SK-N-SH treated with all-trans-retinoic acid at 6 μM for 48 hours (cell line): ENCODE measurements around the gene AQP12A.

Source experiments
- ATAC-seq: fragments of 200-7000 bp; cut with Tn5 transposase; 3 replicates; pipeline ENCODE4 v1.9.1; 2020; ENCODE audit warnings: mild to moderate bottlenecking, moderate library complexity
- ARNTL ChIP-seq: fragments of 450-650 bp; formaldehyde crosslinking; IDR thresholded peaks from 2 replicates; pipeline ENCODE4 v1.5.0; 2020; ENCODE audit warnings: low read depth, mild to moderate bottlenecking, moderate library complexity, borderline replicate concordance
- BACH2 ChIP-seq: fragments of 250-450 bp; sonication (Bioruptor Pico); IDR thresholded peaks from 2 replicates; pipeline ENCODE4 v1.9.0; 2021; ENCODE audit warnings: mild to moderate bottlenecking, borderline replicate concordance
- CREB5 ChIP-seq: fragments of 250-450 bp; sonication (Bioruptor Pico); IDR thresholded peaks from 2 replicates; pipeline ENCODE4 v1.5.1; 2020; ENCODE audit warnings: low read depth, mild to moderate bottlenecking, moderate library complexity
- CSDC2 ChIP-seq: fragments of 250-450 bp; sonication (Bioruptor Pico); IDR thresholded peaks from 2 replicates; pipeline ENCODE4 v1.5.0; 2020; ENCODE audit warnings: mild to moderate bottlenecking, moderate library complexity
- ESRRG ChIP-seq: fragments of 250-450 bp; sonication (Bioruptor Pico); IDR thresholded peaks from 2 replicates; pipeline ENCODE4 v1.6.1; 2021; ENCODE audit warnings: mild to moderate bottlenecking
- GLIS3 ChIP-seq: fragments of 250-450 bp; sonication (Bioruptor Pico); IDR thresholded peaks from 2 replicates; pipeline ENCODE4 v1.5.0; 2020; ENCODE audit warnings: mild to moderate bottlenecking, moderate library complexity
- ISL1 ChIP-seq: fragments of 250-450 bp; sonication (Bioruptor Pico); IDR thresholded peaks from 2 replicates; pipeline ENCODE4 v2.1.2; 2022; ENCODE audit warnings: mild to moderate bottlenecking, moderate library complexity
- OSR1 ChIP-seq: fragments of 250-450 bp; sonication (Bioruptor Pico); IDR thresholded peaks from 2 replicates; pipeline ENCODE4 v1.8.0; 2022; ENCODE audit warnings: moderate library complexity, mild to moderate bottlenecking, inconsistent platforms
- PATZ1 ChIP-seq: fragments of 250-450 bp; sonication (Bioruptor Pico); IDR thresholded peaks from 2 replicates; pipeline ENCODE4 v1.8.0; 2020; ENCODE audit warnings: mild to moderate bottlenecking, moderate library complexity, borderline replicate concordance
- POU6F1 ChIP-seq: fragments of 250-450 bp; sonication (Bioruptor Pico); IDR thresholded peaks from 2 replicates; pipeline ENCODE4 v1.8.0; 2021; ENCODE audit warnings: low read depth, mild to moderate bottlenecking, moderate library complexity, borderline replicate concordance
- PPARA ChIP-seq: fragments of 250-450 bp; sonication (Bioruptor Pico); IDR thresholded peaks from 2 replicates; pipeline ENCODE4 v1.5.0; 2020; ENCODE audit warnings: mild to moderate bottlenecking, borderline replicate concordance
- RARB ChIP-seq: fragments of 250-450 bp; sonication (Bioruptor Pico); IDR thresholded peaks from 2 replicates; pipeline ENCODE4 v1.8.0; 2021; ENCODE audit warnings: mild to moderate bottlenecking, moderate library complexity
- SNAI2 ChIP-seq: fragments of 250-450 bp; sonication (Bioruptor Pico); IDR thresholded peaks from 2 replicates; pipeline ENCODE4 v1.5.0; 2020; ENCODE audit warnings: mild to moderate bottlenecking, moderate library complexity
- TCF4 ChIP-seq: fragments of 250-450 bp; sonication (Bioruptor Pico); IDR thresholded peaks from 2 replicates; pipeline ENCODE4 v1.8.0; 2021; ENCODE audit warnings: mild to moderate bottlenecking, moderate library complexity, borderline replicate concordance
- TSHZ2 ChIP-seq: fragments of 250-450 bp; sonication (Bioruptor Pico); IDR thresholded peaks from 2 replicates; pipeline ENCODE4 v1.5.0; 2020; ENCODE audit warnings: mild to moderate bottlenecking, moderate library complexity
- ZC3H10 ChIP-seq: fragments of 250-450 bp; sonication (Bioruptor Pico); IDR thresholded peaks from 2 replicates; pipeline ENCODE4 v1.5.1; 2021; ENCODE audit warnings: mild to moderate bottlenecking, moderate library complexity
- ZFP3 ChIP-seq: fragments of 250-450 bp; sonication (Bioruptor Pico); IDR thresholded peaks from 2 replicates; pipeline ENCODE4 v1.5.0; 2020; ENCODE audit warnings: mild to moderate bottlenecking, moderate library complexity
- ZFP30 ChIP-seq: fragments of 450-650 bp; formaldehyde crosslinking; IDR thresholded peaks from 2 replicates; pipeline ENCODE4 v1.5.0; 2022; ENCODE audit warnings: mild to moderate bottlenecking, moderate library complexity
- ZNF565 ChIP-seq: fragments of 450-650 bp; formaldehyde crosslinking; conservative IDR thresholded peaks from 2 replicates; pipeline ENCODE4 v1.5.0; 2020; ENCODE audit warnings: low read depth, mild to moderate bottlenecking, moderate library complexity
- ZNF70 ChIP-seq: fragments of 450-650 bp; formaldehyde crosslinking; IDR thresholded peaks from 2 replicates; pipeline ENCODE4 v1.5.0; 2020; ENCODE audit warnings: mild to moderate bottlenecking, moderate library complexity

The AQP12A gene

GRCh38 chr2:240707043-240707756 is 15.5 kb downstream of the AQP12A start:
- no peak for ATAC-seq
- TF ChIP-seq ZFP30 (CRISPR knock-in tag) (no peak), ARNTL (no peak), GLIS3 (CRISPR knock-in tag) (no peak), ZC3H10 (no peak), PPARA (no peak), CREB5 (CRISPR knock-in tag) (no peak)

- no peak for ATAC-seq
- TF ChIP-seq CREB5 (CRISPR knock-in tag) (no peak), ZFP30 (CRISPR knock-in tag) (no peak), ZNF565 (CRISPR knock-in tag) (no peak), ARNTL (no peak), OSR1 (CRISPR knock-in tag) (no peak), ESRRG (no peak), RARB (CRISPR knock-in tag) (no peak), SNAI2 (CRISPR knock-in tag) (no peak), ISL1 (CRISPR knock-in tag) (no peak)
Measured at GRCh38 chr2:240707821-240708220, 16.2 kb downstream of the AQP12A start.

- ATAC-seq = no peak
- TF ChIP-seq ESRRG (no peak), ZNF70 (CRISPR knock-in tag) (no peak), BACH2 (CRISPR knock-in tag) (no peak)
Measured at GRCh38 chr2:240708457-240708856, 16.8 kb downstream of the AQP12A start.

GRCh38 chr2:240711296-240711695 is 19.6 kb downstream of the AQP12A start:
- TF ChIP-seq RARB (CRISPR knock-in tag) (no peak), TSHZ2 (no peak), PPARA (no peak), POU6F1 (CRISPR knock-in tag) (no peak)
- ATAC-seq = no peak

- no peak for ATAC-seq
- TF ChIP-seq ZC3H10 = no peak
- TF ChIP-seq OSR1 (CRISPR knock-in tag) = no peak
- TF ChIP-seq ARNTL = no peak
- TF ChIP-seq PATZ1 (CRISPR knock-in tag) = no peak
- no peak for TF ChIP-seq PPARA
- TF ChIP-seq TCF4 (CRISPR knock-in tag) = no peak
- TF ChIP-seq GLIS3 (CRISPR knock-in tag) = no peak
- TF ChIP-seq ZFP3 (CRISPR knock-in tag) = no peak
- no peak for TF ChIP-seq SNAI2 (CRISPR knock-in tag)
- TF ChIP-seq ESRRG = no peak
- no peak for TF ChIP-seq CREB5 (CRISPR knock-in tag)
- no peak for TF ChIP-seq ISL1 (CRISPR knock-in tag)
- no peak for TF ChIP-seq ZNF565 (CRISPR knock-in tag)
- TF ChIP-seq CSDC2 (CRISPR knock-in tag) = no peak
Measured at GRCh38 chr2:240711701-240712100, 20.0 kb downstream of the AQP12A start.
